SIG-M5 treated with dmso at 0.1 percent for 504 hours (cell line): ENCODE measurements around the gene MLC1.
"Not testable (repeated sequence)": the region's sequence is repeated elsewhere in the genome, so short reads cannot be mapped to it uniquely, and the experiment has no call there.

Source experiments
- DNase-seq: peaks from one replicate; lab custom pipeline; 2025; ENCODE audit not compliant: unreplicated experiment; lab: John Stamatoyannopoulos, UW

MLC1 gene

DNA sequence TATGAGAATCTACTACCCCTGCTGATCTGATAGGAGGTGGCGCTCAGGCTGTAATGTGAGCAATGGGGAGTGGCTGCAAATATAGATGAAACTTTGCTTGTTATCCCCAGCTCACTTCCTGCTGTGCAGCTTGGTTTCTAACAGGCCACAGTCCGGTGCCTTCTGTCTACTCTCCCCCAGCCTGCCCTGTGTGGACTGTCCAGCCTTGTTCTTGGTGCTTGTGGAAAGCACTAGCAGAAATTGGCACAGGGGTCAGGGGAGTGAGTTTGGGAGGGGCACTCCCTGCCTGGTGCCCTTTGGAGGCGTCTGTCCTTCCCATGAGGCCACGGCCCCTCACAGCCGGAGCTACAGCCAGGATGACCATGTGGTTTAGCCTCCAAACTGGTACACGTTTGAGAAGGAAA, 18.9 kb upstream of the MLC1 start:
- DNase-seq, result no peak

- no peak for DNase-seq
These were observed 17.7 kb upstream of the MLC1 start for GRCh38 chr22:50102946-50103345.

- DNase-seq, result no peak
These were observed 16.8 kb upstream of the MLC1 start for GRCh38 chr22:50101870-50102565.

GRCh38 chr22:50098052-50098451, 12.8 kb upstream of the MLC1 start:
- no peak for DNase-seq

DNA sequence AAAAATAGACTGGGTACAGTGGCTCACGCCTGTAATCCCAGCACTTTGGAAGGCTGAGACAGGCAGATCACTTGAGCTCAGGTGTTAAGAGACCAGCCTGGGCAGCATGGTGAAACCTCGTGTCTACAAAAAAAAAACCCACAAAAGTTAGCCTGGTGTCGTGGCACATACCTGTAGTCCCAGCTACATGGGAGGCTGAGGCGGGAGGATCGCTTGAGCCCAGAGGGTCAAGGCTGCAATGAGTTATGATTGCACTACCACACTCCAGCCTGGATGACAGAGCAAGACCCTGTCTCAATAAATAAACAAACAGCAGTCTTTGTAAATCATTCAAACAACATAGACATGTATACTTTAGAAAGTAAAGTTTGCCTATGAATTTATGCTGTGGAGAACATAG, 7.1 kb upstream of the MLC1 start:
- no peak for DNase-seq

DNA sequence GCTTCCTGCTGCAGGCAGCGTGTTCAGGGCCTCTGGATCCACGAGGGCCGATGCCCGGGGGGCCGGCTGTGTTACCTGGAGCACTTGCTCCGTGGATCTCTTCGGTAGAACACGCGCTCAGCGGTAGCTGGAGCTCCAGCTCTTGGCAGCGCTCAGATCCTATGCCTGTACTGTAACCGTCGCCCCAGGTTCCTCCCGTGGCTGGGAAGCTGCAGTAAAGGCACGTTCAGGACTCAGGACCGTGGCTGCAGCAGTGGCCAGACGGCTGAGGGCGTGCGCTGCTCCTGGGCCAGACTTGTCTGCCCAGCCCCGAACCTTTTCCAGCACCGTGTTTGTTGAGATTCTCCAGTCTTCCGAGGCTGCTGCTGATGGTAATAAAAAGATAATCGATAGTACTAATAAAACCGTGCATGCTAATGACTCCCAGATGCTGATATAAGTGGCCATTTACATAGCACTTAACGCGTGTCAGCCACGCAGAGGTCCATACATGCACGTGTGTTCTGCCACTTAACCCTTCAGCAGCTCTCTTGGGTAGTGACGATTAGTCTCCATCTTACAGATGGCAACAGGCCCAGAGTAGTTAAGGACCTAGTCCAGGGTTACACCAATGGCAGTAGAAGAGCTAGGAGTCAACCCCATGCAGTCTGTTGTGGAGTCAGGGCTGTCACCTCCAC, 6.0 kb upstream of the MLC1 start:
- DNase-seq, result no peak

- no peak for DNase-seq
These were observed 5.1 kb upstream of the MLC1 start for GRCh38 chr22:50090412-50090714.

DNA sequence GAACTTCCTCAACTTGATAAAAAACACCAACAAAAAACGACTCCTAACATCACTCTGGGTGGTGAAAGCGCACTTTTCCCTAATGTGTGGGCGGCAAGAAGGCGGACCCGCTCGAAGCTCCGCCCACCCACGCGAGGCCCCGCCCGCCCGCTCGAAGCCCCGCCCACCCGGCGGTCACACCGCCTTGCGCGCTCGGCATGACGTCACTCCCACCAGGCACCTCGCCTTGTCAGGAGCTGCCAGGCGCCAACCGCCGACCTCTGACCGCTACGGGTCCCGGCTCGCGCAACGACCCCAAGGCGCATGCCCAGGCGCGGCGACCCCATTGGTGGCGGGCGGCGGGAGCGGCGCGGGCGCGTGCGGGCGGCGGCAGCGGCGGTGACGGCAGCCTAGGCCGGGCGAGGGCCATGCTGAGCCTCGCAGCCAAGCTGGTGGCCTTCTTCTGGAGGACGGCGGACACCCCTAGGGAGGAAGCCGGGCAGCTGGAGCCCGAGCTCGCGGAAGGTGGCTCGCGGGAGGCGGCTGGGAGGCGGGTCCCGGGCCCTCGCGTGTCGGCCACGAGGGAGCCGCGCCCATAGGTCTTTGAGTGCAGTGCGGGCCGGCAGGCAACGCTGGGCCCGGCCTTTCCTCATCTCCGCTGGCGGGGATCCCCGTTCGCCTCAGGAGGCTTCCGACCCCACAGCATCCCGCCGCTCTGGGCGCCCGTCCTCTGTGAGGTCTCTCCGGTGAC, 4.6 kb upstream of the MLC1 start, which contains the start of gene MOV10L1:
Gene MOV10L1 (plus strand): TSS at position 325 of the 730 bp plus-strand sequence. CDS start 83 bp downstream, at position 408.
- no peak for DNase-seq

- DNase-seq, result no peak
These were observed 4.0 kb upstream of the MLC1 start for GRCh38 chr22:50089231-50089630.

DNA sequence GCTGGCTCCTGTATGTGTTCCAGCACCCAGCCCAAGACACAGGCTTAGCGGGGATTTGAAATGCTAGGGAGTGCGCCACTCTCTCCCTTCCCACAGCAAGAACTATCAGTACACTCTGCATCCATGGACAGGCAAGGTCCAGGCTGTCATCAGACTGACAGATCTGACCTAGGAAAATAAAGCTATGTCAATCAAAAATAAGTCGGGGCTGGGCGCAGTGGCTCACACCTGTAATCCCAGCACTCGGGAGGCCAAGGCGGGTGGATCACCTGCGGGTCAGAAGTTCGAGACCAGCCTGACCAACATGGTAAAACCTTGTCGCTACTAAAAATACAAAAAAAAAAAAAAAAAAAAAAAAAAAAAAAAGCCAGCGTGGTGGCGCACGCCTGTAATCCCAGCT, 2.9 kb upstream of the MLC1 start:
- no peak for DNase-seq

- DNase-seq, result no peak
These were observed 2.4 kb upstream of the MLC1 start for GRCh38 chr22:50087646-50088045.

- DNase-seq, result not testable (repeated sequence)
These were observed 1.7 kb upstream of the MLC1 start for GRCh38 chr22:50086975-50087374.

GRCh38 chr22:50086526-50086925, 1.3 kb upstream of the MLC1 start:
- no peak for DNase-seq

- no peak for DNase-seq
These were observed 608 bp downstream of the MLC1 start for GRCh38 chr22:50084614-50085021.

- DNase-seq, result no peak
These were observed 1.1 kb downstream of the MLC1 start for GRCh38 chr22:50084080-50084477.

DNA sequence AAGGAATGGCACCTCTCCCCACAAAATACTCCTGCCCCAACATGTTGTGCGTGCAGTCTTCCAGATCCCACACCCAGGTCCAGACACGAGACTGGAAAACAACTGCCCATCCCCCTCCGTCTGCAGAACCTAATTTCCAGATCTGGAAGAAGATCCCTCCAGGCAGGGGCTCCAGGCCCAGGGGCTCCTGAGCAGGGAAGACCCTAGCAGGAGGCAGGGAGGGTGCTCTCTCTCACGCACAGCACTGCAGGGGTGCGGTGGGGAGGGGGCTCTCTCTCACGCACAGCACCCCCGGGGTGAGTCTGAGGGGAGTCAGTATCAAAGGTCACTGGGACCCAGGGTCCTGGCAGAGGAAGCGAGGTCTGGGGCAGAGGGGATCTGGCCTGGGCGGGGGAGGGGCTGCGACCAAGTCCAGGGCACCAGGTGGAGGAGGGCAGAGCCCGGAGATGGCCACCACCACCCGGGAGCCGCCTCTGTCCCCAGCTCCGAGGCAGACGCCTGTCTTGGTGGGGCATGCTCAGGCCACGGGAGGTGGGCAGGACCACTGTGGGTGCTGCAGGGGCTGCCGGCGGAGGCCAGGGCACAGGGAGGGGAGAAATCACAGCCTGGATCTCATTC, 1.7 kb downstream of the MLC1 start:
- DNase-seq, result no peak

GRCh38 chr22:50082961-50083461, 2.2 kb downstream of the MLC1 start:
- no peak for DNase-seq

DNA sequence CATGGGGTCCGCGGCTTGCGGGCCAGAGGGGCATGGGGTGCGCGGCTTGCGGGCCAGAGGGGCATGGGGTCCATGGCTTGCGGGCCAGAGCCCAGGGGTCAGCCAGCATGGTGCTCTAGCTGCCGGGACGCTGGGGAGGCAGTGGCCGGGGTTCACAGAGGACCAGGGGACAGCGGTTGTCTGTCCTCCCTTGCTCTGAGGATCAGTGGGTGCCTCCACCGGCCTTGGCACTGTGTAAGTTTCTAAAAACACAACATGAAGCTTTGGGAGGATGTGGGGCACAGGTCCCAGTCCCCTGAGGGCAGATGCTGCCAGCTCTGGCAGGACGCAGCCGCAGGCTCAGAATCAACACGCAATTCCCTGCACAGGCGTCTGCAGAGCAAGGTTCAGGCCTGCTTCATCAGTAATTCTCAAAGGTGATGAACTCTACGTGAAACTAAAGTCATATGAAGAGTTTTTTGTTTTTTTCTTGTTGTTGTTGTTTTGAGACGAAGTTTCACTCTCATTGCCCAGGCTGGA, 3.0 kb downstream of the MLC1 start:
- no peak for DNase-seq

- no peak for DNase-seq
These were observed 3.6 kb downstream of the MLC1 start for GRCh38 chr22:50081426-50082196.

- DNase-seq, result no peak
These were observed 5.2 kb downstream of the MLC1 start for GRCh38 chr22:50080077-50080465.

- DNase-seq, result no peak
These were observed 6.5 kb downstream of the MLC1 start for GRCh38 chr22:50078761-50079160.
